G401 (cell line): Measurements from ENCODE around the gene PDE2A. TPM values are rescaled to one million over a fixed set of nuclear protein-coding genes. Genes with fewer than 3 reads are reported as not detected.

Source experiments
- DNase-seq: peaks from one replicate; pipeline ENCODE4 v3.0.0-alpha.2; 2015; ENCODE audit warnings: low spot score
- in situ Hi-C: cut with HindIII; loops from 2 replicates; pipeline ENCODE4 v1.10.0; 2016; ENCODE audit warnings: low sequenced_read_pairs, mixed read lengths
- total RNA-seq: library from RNA; depleted of rRNA; stranded (reverse); fragments of >200 nt; shearing (Covaris generic); gene quantifications from 2 replicates; pipeline ENCODE4 v1.2.3, GENCODE V29; 2014; rRNA removed

The PDE2A gene
- total RNA-seq, 1 experiment from 2014 or later = not detected

GRCh38 chr11:72543849-72544542 is 130.2 kb downstream of the PDE2A start:
- in situ Hi-C loops = loop anchor here (10.0 kb wide), 1 partner anchor 111 kb away; no protein-coding TSS in a partner anchor
- DNase-seq = no peak

DNA sequence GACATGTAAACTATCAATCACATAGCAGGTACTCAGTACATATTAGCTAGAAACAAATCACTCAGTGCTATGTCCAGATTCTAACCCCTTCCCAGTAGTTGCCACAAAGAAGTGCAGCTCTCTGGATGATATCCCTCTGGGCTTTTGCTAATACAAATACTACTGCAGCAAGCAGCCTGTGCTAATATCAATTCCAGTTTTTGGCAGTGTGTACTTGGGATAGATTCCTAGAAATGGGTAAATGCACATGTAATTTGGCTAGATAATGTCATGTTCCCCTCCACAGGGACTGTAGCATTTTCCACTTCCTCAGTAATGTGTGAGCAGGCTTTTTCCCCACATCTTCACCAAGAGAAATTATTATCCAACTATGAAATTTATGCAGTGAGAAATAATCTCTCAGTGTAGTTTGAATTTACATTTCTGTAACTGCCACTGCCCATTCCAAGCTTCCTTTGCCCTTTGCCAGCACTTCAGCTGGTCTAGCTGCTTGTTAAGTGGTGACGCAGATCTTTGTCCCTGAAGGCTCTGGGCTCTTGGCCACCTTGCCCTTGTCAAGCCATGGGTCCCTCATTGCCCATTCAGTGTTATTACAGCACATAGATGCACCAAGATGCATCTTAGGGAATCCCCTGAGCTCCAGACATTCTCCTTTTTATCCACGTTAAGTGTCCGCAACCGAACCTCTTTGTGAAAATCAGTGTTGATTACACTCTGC is 132.8 kb downstream of the PDE2A start:
- DNase-seq = no peak
- in situ Hi-C loops = loop anchor here (10.0 kb wide), 1 partner anchor 113 kb away; no protein-coding TSS in a partner anchor

- DNase-seq = no peak
- in situ Hi-C loops = no loop called here
Observed at GRCh38 chr11:72537051-72537450, 137.2 kb downstream of the PDE2A start.

DNA sequence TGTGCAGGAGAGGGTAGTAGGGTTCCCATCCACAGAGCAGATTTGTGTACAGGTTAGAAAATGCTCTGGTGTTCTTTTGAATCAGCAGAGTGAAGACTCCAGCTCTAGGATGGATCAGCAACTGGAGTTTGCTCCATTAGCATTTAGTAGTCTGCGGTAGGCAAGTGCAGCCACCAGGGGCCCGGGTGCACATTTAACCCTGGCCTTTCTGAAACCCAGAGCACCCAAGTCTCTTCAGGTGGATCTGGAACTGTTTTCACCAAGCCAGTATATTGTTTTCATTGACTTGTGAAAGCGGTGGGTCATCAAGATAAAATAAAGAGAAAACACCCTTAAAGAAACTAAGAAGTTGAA is 139.1 kb downstream of the PDE2A start:
- DNase-seq = no peak
- in situ Hi-C loops = no loop called here

DNA sequence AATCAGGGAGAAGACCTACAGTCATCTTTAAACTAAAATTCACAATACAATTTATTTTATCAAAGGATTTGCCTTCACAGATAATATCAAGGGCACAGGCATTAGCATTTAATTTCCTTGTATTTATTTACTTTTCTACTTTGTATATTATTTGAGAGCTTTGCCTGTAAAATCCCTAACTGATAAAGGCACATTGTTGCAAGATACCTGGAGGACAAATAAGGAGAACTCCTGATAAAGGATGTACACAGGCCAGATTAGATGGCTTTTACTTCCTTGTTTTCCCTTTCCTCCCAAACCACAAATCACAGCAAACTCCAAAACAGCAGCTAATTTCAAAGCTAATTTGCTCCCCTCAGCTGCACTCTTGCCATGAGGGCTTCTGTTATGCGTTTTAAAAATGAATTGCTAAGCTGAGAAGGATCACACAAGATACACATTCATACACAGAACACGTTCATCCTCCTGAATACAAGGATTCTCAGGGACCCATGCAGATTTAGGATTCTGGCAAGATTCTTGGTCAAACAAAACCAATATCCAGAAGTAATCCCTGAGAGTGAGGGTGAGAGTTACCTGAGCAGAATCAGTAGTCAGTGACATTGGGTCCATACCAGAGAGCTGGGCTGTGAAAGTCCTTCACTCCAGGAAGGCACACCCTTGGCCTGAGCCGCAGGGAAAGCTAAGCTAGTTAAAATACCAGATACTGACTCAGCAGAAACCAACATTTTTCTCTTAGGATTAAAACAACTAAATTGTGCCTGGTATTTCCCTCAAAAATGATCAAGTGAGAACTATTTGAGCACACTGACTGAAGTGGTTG is 139.6 kb downstream of the PDE2A start:
- in situ Hi-C loops = no loop called here

GRCh38 chr11:72529068-72529467 is 145.2 kb downstream of the PDE2A start:
- no peak for DNase-seq
- in situ Hi-C loops = no loop called here

More for the DNA sequence above, 139.6 kb downstream of the PDE2A start:
- no peak for DNase-seq

- DNase-seq = no peak
- in situ Hi-C loops = no loop called here
Observed at GRCh38 chr11:72528121-72528520, 146.1 kb downstream of the PDE2A start.

Other genes starting within 250 kb of the PDE2A start
- 35.5 and 56.5 TPM in 2 replicates for gene CLPB, start 239.9 kb downstream of the PDE2A start, total RNA-seq
- 89.9 and 113 TPM in 2 replicates for gene ARAP1, start 78.0 kb upstream of the PDE2A start, total RNA-seq
- gene STARD10, start 119.6 kb upstream of the PDE2A start, total RNA-seq = 68.8 and 74.1 TPM in 2 replicates
- 10.0 and 11.6 TPM in 2 replicates for gene ATG16L2, start 140.0 kb upstream of the PDE2A start, total RNA-seq